Right renal pelvis (tissue), 4 donors: Measurements from ENCODE around the gene MLST8. TPM values are rescaled to one million over a fixed set of nuclear protein-coding genes. Genes with fewer than 3 reads are reported as not detected.

ENCODE experiments used
- DNase-seq, 4 donors: peaks; one replicate each; pipeline ENCODE4 v3.0.0-alpha.2; 2013; ENCODE audit warnings: low read depth in 4 of 4, low spot score in 3 of 4, missing footprints in 1 of 4
- polyA plus RNA-seq, 4 donors: library from polyadenylated mRNA; unstranded; fragments of 120-200 nt; gene quantifications; one replicate each; pipeline ENCODE4 v1.2.1, GENCODE V29; 2013; ENCODE audit not compliant: insufficient read length in 4 of 4

Gene MLST8
- polyA plus RNA-seq, 4 donors = 43.9 to 49.5 (median 46.3) TPM

- DNase-seq = no peak
Measured at GRCh38 chr16:2228161-2228824, 23.0 kb downstream of the MLST8 start.

GRCh38 chr16:2229091-2229490 lies 23.8 kb downstream of the MLST8 start:
- DNase-seq = no peak

GRCh38 chr16:2229632-2230250 lies 24.5 kb downstream of the MLST8 start:
- DNase-seq = no peak

- no peak for DNase-seq
Measured at GRCh38 chr16:2230376-2230775, 25.1 kb downstream of the MLST8 start.

GRCh38 chr16:2231016-2231931 lies 26.0 kb downstream of the MLST8 start:
- DNase-seq = no peak

GRCh38 chr16:2232094-2232990 lies 27.1 kb downstream of the MLST8 start:
- DNase-seq = no peak

- DNase-seq = no peak
Measured at GRCh38 chr16:2233046-2233775, 28.0 kb downstream of the MLST8 start.

GRCh38 chr16:2233872-2234812 lies 28.9 kb downstream of the MLST8 start:
- no peak for DNase-seq

GRCh38 chr16:2234813-2235170 lies 29.5 kb downstream of the MLST8 start:
- DNase-seq = no peak

- no peak for DNase-seq
Measured at GRCh38 chr16:2235234-2235651, 30.0 kb downstream of the MLST8 start.

- DNase-seq = no peak
Measured at GRCh38 chr16:2235695-2236336, 30.6 kb downstream of the MLST8 start.

- no peak for DNase-seq
Measured at GRCh38 chr16:2236337-2237101, 31.3 kb downstream of the MLST8 start, which contains the start of gene DNASE1L2. TSS of gene DNASE1L2 (plus strand) at chr16:2236444. CDS start at chr16:2236817, 373 bp downstream.

- DNase-seq = no peak
Measured at GRCh38 chr16:2237102-2237482, 31.8 kb downstream of the MLST8 start.

GRCh38 chr16:2237493-2238149 lies 32.4 kb downstream of the MLST8 start:
- no peak for DNase-seq

GRCh38 chr16:2238150-2238837 lies 33.0 kb downstream of the MLST8 start:
- no peak for DNase-seq
